Vagina (tissue), 2 donors: ENCODE results near the gene GRM8.

Experiments used
- CTCF ChIP-seq, 3 experiments: fragments of 450-650 bp in 2 of 3; fragments of 200-600 bp in 1 of 3; sonication (generic) in 1 of 3; IDR thresholded peaks; one replicate each; pipeline ENCODE4 v1.5.1; 2017 to 2019; ENCODE audit warnings: antibody characterized with exemption in 3 of 3, mild to moderate bottlenecking in 2 of 3, moderate library complexity in 2 of 3
- POLR2AphosphoS5 ChIP-seq, 2 donors: sonication (generic); formaldehyde crosslinking; IDR thresholded peaks; one replicate each; pipeline ENCODE4 v1.9.0; 2017; ENCODE audit warnings: antibody characterized with exemption in 2 of 2, mild to moderate bottlenecking in 2 of 2, low read depth in 1 of 2; ENCODE audit not compliant: insufficient read depth in 1 of 2

DNA sequence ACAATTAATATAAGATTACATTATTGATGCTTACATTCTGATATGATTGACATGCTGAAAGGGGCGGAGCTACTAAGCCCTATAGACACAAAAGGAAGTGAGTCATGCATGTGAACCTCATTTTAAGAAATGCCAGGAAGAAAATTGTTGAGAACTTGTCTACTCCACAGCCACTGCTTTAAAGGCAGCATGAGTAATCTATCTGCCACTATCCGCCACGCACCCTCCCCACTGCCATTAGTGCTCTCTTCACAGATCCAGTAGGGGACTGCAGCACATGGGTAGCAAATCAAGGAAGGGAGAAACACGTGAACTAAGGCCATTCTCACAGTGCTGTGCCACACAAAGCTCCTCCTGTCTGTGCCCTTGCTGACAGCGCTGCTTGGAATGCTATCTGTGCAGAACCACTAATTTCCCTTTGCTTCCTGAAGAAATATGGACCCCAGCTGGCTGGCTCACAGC is 524.8 kb downstream of the GRM8 start:
- TF ChIP-seq CTCF (IDR thresholded peaks at IDR 0.05) (no peak), POLR2AphosphoS5 (IDR thresholded peaks at IDR 0.05; ENCODE audit: insufficient read depth in 1 of 2, low read depth in 1 of 2) (no peak)
